Natural killer cell treated with Interleukin-12 subunit alpha and Interleukin-12 subunit beta and Interleukin-15 and Interleukin-18, amount 100 ng/mL, for 72 hours (primary cell): ENCODE results near the gene CEP131. TPM values are rescaled to one million over a fixed set of nuclear protein-coding genes. Genes with fewer than 3 reads are reported as not detected.
"Not testable (repeated sequence)": the region's sequence is repeated elsewhere in the genome, so short reads cannot be mapped to it uniquely, and the experiment has no call there.

Experiments used
- ATAC-seq, 2 donors: fragments of 150-1000 bp; cut with Tn5 transposase in 1 of 2; sonication (Bioruptor Pico), chemical (Tn5 transposase) in 1 of 2; 2 replicates each; pipeline ENCODE4 v1.10.0; 2021
- DNase-seq: peaks from one replicate; pipeline ENCODE4 v3.0.0; 2022; ENCODE audit warnings: low spot score
- H3K27ac Mint-ChIP-seq, 2 donors: 1 replicate in 1 of 2; 2 replicates in 1 of 2; pipeline ENCODE4 v1.8.0; 2022; ENCODE audit warnings: mixed read lengths in 2 of 2, mild to moderate bottlenecking in 1 of 2, moderate library complexity in 1 of 2
- H3K27me3 Mint-ChIP-seq, 2 donors: 1 replicate in 1 of 2; 2 replicates in 1 of 2; pipeline ENCODE4 v1.8.0; 2022; ENCODE audit warnings: mixed read lengths in 2 of 2
- H3K36me3 Mint-ChIP-seq: one replicate; pipeline ENCODE4 v1.8.0; 2022; ENCODE audit warnings: mixed read lengths
- H3K4me1 Mint-ChIP-seq, 2 donors: 1 replicate in 1 of 2; 2 replicates in 1 of 2; pipeline ENCODE4 v1.8.0; 2022; ENCODE audit warnings: low read depth in 2 of 2, mixed read lengths in 2 of 2, mild to moderate bottlenecking in 1 of 2
- H3K4me3 Mint-ChIP-seq: one replicate; pipeline ENCODE4 v1.8.0; 2022; ENCODE audit warnings: mixed read lengths
- H3K9me3 Mint-ChIP-seq: 2 replicates; pipeline ENCODE4 v1.8.0; 2022; ENCODE audit warnings: mixed read lengths
- total RNA-seq, 2 donors: library from RNA; stranded (reverse); gene quantifications; one replicate each; pipeline ENCODE4 v1.2.3, GENCODE V29; 2022

The CEP131 gene
- total RNA-seq, 2 donors from 2014 or later = 7.8 to 14.5 TPM

DNA sequence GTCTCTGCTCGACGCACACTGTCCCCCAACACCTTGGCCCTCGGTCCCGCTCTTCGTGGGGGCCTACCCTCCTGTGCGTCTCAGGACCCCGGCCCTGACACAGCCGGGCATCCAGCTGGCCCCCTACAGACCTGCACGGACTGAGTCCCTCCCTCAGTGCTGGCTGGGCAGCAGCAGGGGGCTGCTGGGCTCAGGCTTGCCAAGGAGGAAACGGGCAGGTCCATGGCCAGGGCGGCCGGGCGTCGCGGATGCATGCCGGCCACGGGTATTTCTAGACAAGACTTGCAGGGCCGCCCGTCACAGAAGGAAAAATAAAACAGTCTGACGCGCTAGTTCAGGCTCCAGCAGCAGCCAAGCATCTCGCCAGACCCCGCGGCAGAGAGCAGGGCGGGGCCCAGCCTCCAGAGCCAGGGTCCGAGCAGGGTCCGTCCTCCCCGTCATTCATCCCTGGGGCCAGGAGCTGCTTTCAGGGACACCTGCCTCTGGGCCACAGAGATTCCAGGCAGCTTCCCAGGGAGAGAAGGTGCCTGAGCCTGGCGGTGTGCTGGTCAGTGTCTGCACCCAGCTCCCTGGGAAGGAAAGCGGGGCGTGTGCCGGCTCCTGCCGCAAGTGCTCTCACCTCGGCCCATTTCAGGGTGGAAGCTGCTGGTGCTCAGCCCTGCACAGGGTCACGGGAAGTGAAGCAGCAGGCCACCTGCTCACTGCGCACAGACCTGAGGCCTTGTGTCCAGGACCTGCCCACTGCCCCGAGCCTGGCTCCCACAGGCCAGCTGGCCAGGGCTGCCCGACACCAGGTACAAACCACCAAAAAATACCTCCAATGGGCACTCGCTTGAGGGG lies 64.7 kb downstream of the CEP131 start:
- H3K4me1 Mint-ChIP-seq = peaks cover 0 to 7% of the 10 kb centered on the region in 2 donors
- no peak for ATAC-seq
- no peak overlapping the region for H3K27ac Mint-ChIP-seq
- no peaks in the 10 kb centered on the region for H3K36me3 Mint-ChIP-seq
- H3K4me3 Mint-ChIP-seq = no peak overlapping the region
- H3K27me3 Mint-ChIP-seq = no peaks in the 10 kb centered on the region
- no peaks in the 10 kb centered on the region for H3K9me3 Mint-ChIP-seq
- DNase-seq = no peak

GRCh38 chr17:81156866-81157805 lies 65.6 kb downstream of the CEP131 start:
- no peaks in the 10 kb centered on the region for H3K9me3 Mint-ChIP-seq
- no peak for DNase-seq
- H3K36me3 Mint-ChIP-seq = no peaks in the 10 kb centered on the region
- no peaks in the 10 kb centered on the region for H3K27me3 Mint-ChIP-seq
- H3K27ac Mint-ChIP-seq = no peak overlapping the region
- peaks cover 0 to 7% of the 10 kb centered on the region in 2 donors for H3K4me1 Mint-ChIP-seq
- ATAC-seq = no peak
- H3K4me3 Mint-ChIP-seq = no peak overlapping the region

GRCh38 chr17:81154961-81155360 lies 67.8 kb downstream of the CEP131 start:
- H3K9me3 Mint-ChIP-seq = no peaks in the 10 kb centered on the region
- no peak for DNase-seq
- no peak for ATAC-seq
- H3K4me3 Mint-ChIP-seq = no peak overlapping the region
- peaks cover 0 to 16% of the 10 kb centered on the region in 2 donors for H3K4me1 Mint-ChIP-seq
- H3K27ac Mint-ChIP-seq = no peak overlapping the region
- H3K27me3 Mint-ChIP-seq = no peaks in the 10 kb centered on the region
- no peaks in the 10 kb centered on the region for H3K36me3 Mint-ChIP-seq

DNA sequence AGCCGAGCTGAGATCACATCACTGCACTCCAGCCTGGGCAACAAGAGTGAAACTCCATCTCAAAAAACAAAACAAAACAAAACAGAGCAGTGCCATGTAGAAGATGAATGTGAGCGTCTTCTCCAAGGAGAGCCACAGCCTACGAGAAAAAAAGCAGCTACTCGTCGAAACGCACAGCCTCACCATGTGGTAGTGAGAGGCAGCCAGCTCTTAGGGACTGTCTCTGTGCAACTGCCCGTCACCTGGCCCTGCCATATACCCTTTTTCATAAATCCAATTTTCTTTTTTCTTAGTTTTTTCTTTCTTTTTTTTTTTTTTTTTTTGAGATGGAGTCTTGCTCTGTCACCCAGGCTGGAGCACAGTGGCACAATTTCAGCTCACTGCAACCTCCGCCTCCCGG lies 68.7 kb downstream of the CEP131 start:
- not testable (repeated sequence) for H3K4me3 Mint-ChIP-seq, H3K9me3 Mint-ChIP-seq, H3K36me3 Mint-ChIP-seq, H3K27ac Mint-ChIP-seq, ATAC-seq, DNase-seq, H3K27me3 Mint-ChIP-seq
- peaks cover 0 to 21% of the 10 kb centered on the region in 2 donors for H3K4me1 Mint-ChIP-seq

GRCh38 chr17:81153340-81153803 lies 69.4 kb downstream of the CEP131 start:
- Mint-ChIP-seq H3K27me3 (no peaks in the 10 kb centered on the region), H3K4me1 (peaks cover 0 to 19% of the 10 kb centered on the region in 2 donors), H3K4me3 (no peak overlapping the region), H3K9me3 (no peaks in the 10 kb centered on the region), H3K36me3 (no peaks in the 10 kb centered on the region), H3K27ac (no peak overlapping the region)
- DNase-seq (no peak), ATAC-seq (no peak)

- Mint-ChIP-seq H3K27ac (no peak overlapping the region), H3K4me3 (no peak overlapping the region), H3K9me3 (no peaks in the 10 kb centered on the region), H3K36me3 (no peaks in the 10 kb centered on the region), H3K4me1 (peaks cover 0 to 19% of the 10 kb centered on the region in 2 donors), H3K27me3 (no peaks in the 10 kb centered on the region)
- DNase-seq (no peak), ATAC-seq (no peak)
These were observed 70.4 kb downstream of the CEP131 start for GRCh38 chr17:81152288-81152828.

- Mint-ChIP-seq H3K27ac (no peak overlapping the region), H3K4me1 (peaks cover 0 to 19% of the 10 kb centered on the region in 2 donors), H3K36me3 (no peaks in the 10 kb centered on the region), H3K4me3 (no peak overlapping the region), H3K9me3 (no peaks in the 10 kb centered on the region), H3K27me3 (no peaks in the 10 kb centered on the region)
- ATAC-seq = no peak
- DNase-seq = no peak
These were observed 71.5 kb downstream of the CEP131 start for GRCh38 chr17:81151278-81151677.

- no peaks in the 10 kb centered on the region for H3K27me3 Mint-ChIP-seq
- no peak overlapping the region for H3K4me3 Mint-ChIP-seq
- DNase-seq (no peak), ATAC-seq (peak in 1 of 2 donors; percentile 12)
- H3K9me3 Mint-ChIP-seq = no peaks in the 10 kb centered on the region
- H3K27ac Mint-ChIP-seq = no peak overlapping the region
- H3K36me3 Mint-ChIP-seq = no peaks in the 10 kb centered on the region
- peaks cover 0 to 19% of the 10 kb centered on the region in 2 donors for H3K4me1 Mint-ChIP-seq
These were observed 72.2 kb downstream of the CEP131 start for GRCh38 chr17:81150377-81151077.

DNA sequence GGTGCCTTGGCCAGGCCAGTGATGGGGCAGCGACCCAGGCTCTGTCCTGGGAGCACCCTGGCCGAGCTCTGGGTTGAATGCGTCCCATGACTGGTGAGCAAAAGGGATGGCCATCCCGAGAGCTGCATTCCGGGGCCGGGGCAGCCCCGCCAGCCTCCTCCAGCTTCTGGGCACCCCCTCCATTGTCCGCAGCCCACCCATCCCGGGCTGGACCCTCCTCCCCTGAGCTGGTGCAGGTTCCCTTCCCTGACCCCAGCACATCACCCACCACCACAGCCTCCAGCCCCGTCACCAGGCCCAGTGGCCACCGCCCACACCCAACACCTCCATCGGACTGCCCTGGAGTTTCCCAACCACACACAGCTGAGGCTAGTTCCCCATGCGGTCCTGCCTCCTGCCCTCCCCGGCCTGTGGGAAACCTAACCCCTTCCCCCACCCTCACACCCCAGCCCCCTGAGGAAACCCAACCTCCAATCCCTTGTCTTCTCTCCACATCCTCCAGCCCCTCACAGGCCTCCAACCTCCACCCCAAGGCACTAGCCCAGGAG lies 73.7 kb downstream of the CEP131 start:
- H3K4me1 Mint-ChIP-seq = peaks cover 0 to 19% of the 10 kb centered on the region in 2 donors
- no peak overlapping the region for H3K27ac Mint-ChIP-seq
- H3K9me3 Mint-ChIP-seq = no peaks in the 10 kb centered on the region
- ATAC-seq (peak; percentile 34 to 57), DNase-seq (no peak)
- no peaks in the 10 kb centered on the region for H3K36me3 Mint-ChIP-seq
- H3K4me3 Mint-ChIP-seq = no peak overlapping the region
- H3K27me3 Mint-ChIP-seq = no peaks in the 10 kb centered on the region

- DNase-seq (no peak), ATAC-seq (peak in 1 of 2 donors; percentile 4)
- peaks cover 0 to 19% of the 10 kb centered on the region in 2 donors for H3K4me1 Mint-ChIP-seq
- H3K27me3 Mint-ChIP-seq = no peaks in the 10 kb centered on the region
- H3K4me3 Mint-ChIP-seq = no peak overlapping the region
- no peaks in the 10 kb centered on the region for H3K36me3 Mint-ChIP-seq
- H3K9me3 Mint-ChIP-seq = no peaks in the 10 kb centered on the region
- no peak overlapping the region for H3K27ac Mint-ChIP-seq
These were observed 74.2 kb downstream of the CEP131 start for GRCh38 chr17:81148571-81148970.

DNA sequence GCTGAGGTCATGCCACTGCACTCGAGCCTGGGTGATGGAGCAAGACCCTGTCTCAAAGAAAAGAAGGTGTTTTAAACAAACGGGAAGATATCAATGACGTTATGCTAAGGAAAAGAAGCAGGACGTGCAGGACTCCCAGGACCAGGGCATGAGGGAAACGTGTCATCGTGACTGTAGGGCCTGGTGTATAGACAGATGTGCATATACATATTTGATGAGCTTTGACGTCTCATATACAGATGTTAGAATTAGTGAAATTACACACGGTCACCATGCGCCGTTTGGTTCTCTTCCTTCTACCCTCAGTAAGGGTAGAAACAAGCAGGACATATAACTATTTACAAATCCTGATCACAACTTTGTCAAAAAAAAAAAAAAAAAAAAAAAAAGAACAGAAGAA lies 75.1 kb downstream of the CEP131 start:
- ATAC-seq (no peak), DNase-seq (no peak)
- no peaks in the 10 kb centered on the region for H3K36me3 Mint-ChIP-seq
- no peak overlapping the region for H3K27ac Mint-ChIP-seq
- H3K27me3 Mint-ChIP-seq = no peaks in the 10 kb centered on the region
- peaks cover 0 to 19% of the 10 kb centered on the region in 2 donors for H3K4me1 Mint-ChIP-seq
- H3K4me3 Mint-ChIP-seq = no peak overlapping the region
- H3K9me3 Mint-ChIP-seq = no peaks in the 10 kb centered on the region

- not testable (repeated sequence) for H3K9me3 Mint-ChIP-seq, H3K36me3 Mint-ChIP-seq, H3K27me3 Mint-ChIP-seq, H3K27ac Mint-ChIP-seq, DNase-seq, ATAC-seq, H3K4me3 Mint-ChIP-seq
- H3K4me1 Mint-ChIP-seq = peaks cover 0 to 14% of the 10 kb centered on the region in 2 donors
These were observed 76.6 kb downstream of the CEP131 start for GRCh38 chr17:81146208-81146607.

DNA sequence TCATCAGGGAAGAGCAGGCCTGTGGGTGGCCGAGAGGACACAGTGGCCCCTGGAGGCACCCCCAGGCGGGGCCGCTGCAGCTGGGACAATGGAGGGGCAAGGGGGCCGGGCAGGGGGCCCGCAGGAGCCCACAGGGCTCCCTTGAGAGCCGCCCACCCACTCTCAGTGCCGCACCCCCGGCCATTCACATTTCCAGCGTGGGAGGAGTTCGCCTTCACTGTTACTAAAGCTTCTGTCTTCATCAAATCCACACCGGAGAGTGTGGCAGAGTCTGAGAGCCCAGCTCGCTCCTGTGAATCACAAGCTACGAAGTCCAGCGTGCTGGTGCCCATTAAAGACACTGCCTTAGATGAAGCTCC lies 78.4 kb downstream of the CEP131 start:
- DNase-seq (no peak), ATAC-seq (no peak)
- peaks cover 0 to 3% of the 10 kb centered on the region in 2 donors for H3K4me1 Mint-ChIP-seq
- no peak overlapping the region for H3K27ac Mint-ChIP-seq
- H3K4me3 Mint-ChIP-seq = no peak overlapping the region
- no peaks in the 10 kb centered on the region for H3K36me3 Mint-ChIP-seq
- no peaks in the 10 kb centered on the region for H3K9me3 Mint-ChIP-seq
- no peaks in the 10 kb centered on the region for H3K27me3 Mint-ChIP-seq
